HT1080 (cell line): ENCODE data around the gene COPS3. TPM values are rescaled to one million over a fixed set of nuclear protein-coding genes. Genes with fewer than 3 reads are reported as not detected.

ENCODE experiments used
- DNase-seq: peaks from one replicate; pipeline ENCODE4 v3.0.0-alpha.2; 2015; ENCODE audit warnings: low read depth
- total RNA-seq: library from RNA; depleted of rRNA; stranded (reverse); fragments of >200 nt; shearing (Covaris generic); gene quantifications from 2 replicates; pipeline ENCODE4 v1.2.3, GENCODE V29; 2014

COPS3 gene
- total RNA-seq, 1 experiment from 2014 or later, result 183 TPM

DNA sequence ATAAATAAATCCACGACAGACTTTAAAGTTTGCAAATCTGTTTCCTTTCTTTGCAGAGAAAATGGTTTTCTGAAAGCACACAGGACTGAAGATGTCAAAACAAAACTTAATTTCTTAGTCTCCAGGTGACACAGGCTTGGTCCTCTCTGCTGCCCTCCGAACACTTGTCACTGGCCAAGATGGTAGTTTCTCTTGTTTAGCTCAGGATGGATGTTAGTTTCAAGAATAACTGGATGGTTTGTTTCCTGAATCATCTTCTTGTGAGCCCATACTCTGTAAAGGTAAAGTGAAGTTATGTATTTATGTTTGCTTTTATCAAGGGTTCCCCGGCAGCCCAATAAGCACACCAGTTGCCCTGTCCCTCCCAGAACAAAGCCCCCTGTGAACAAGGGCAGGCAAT, 34.2 kb downstream of the COPS3 start:
- no peak for DNase-seq

GRCh38 chr17:17243163-17243562, 37.9 kb downstream of the COPS3 start:
- no peak for DNase-seq

GRCh38 chr17:17242246-17242645, 38.8 kb downstream of the COPS3 start:
- no peak for DNase-seq

GRCh38 chr17:17241656-17242055, 39.4 kb downstream of the COPS3 start:
- DNase-seq, result no peak

DNA sequence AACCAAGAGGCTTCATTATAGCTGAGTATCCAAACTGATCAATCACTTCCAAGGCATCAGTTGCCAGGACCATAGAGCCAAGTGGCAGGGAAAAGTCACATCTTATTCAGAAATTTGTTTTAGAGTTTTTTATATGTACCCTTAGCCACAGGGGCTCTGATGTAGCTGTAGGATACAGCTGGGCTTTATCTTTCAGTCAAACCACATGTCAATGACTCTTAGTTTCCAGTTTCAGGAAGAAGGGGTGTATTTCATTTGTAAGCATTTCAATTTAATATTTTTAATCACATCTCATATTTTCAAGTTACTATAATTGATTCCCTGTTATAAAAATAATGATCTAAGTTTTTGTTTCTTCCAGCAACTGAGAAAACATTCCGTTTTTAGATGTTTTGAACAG, 41.2 kb downstream of the COPS3 start:
- no peak for DNase-seq

- DNase-seq, result peak; percentile 78
These were observed 43.8 kb downstream of the COPS3 start, which contains the start of gene FLCN for GRCh38 chr17:17237026-17237799. Gene FLCN, minus strand, starts transcription at chr17:17237168. Its CDS starts 9,031 bp downstream, at chr17:17228137.

DNA sequence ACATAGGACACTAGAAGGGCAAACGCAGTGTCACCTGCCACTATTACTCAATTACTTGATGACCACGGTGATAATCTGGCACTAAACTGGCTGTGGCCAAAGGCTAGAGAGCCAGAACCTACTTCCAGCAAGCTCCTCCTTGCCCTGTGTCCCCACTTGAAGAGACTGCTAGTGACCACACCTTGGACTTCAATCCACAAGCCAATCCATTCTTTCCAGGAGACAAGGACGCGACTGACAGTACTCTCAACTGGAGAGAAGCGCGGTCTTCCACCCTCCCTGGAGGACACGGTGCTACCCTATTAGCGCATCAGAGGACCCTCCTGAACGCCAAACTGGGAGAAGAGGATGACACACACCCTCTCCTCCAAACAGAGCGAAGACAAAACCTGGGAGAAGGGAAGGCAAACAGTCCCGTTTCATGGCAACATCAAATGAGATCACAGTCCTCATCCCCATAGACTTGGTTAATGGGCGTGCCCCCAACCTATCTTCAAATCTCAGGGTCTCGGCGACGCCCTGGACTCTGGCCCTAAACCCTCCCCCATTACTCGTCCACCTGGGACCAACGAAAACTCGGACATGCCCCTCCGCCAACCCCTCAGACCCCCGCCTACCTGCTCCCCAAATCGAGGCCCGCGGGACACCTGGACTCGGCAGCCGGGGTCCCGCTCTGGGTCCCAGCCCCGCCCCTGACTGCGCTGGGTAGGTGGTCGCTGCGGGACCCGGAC, 44.6 kb downstream of the COPS3 start:
- DNase-seq, result peak; percentile 35

GRCh38 chr17:17235212-17236174, 45.6 kb downstream of the COPS3 start:
- peak; percentile 32 for DNase-seq

GRCh38 chr17:17232303-17232621, 48.8 kb downstream of the COPS3 start:
- DNase-seq, result no peak

GRCh38 chr17:17231621-17232302, 49.3 kb downstream of the COPS3 start:
- DNase-seq, result no peak

DNA sequence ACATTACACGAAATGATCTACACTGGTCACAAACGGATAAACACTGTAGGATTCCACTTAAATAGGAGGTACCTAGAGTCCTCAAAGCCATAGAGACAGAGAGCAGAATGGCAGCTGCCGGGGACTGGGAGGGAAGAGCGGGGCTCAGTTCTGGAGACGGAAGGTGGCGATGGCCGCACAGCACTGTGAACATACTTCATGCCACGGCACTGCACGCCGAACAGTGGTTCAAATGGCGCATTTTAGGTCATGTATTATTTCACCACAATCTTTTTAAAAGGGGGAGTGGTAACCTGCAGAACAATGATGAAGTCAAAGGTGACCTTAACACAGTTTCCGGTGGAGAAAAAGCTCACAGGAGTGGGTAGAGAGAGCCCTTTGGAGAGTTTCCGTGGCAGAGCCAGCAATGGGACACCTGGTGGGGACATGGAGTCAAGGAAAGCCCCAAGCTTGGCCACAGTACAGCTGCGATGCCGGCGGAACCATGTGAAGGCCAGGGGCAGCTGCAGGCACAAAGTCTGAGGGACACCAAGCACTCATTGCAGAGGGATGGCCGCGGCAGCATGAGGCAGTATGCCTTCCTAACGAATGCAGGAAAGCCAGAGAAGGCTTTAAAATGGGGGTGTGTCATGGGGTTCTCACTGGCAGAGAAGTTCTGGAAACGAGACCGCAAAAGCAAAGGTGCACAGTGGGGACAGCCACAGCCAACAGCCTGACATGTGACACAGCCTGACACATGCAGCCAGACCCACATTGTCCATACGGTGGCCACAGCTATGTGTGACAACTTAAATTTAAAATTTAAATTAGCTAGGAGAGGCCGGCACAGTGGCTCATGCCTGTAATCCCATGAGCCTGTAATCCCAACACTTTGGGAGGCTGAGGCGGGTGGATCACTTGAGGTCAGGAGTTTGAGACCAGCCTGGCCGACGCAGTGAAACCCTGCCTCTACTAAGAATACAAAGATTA, 51.3 kb downstream of the COPS3 start:
- DNase-seq, result no peak

DNA sequence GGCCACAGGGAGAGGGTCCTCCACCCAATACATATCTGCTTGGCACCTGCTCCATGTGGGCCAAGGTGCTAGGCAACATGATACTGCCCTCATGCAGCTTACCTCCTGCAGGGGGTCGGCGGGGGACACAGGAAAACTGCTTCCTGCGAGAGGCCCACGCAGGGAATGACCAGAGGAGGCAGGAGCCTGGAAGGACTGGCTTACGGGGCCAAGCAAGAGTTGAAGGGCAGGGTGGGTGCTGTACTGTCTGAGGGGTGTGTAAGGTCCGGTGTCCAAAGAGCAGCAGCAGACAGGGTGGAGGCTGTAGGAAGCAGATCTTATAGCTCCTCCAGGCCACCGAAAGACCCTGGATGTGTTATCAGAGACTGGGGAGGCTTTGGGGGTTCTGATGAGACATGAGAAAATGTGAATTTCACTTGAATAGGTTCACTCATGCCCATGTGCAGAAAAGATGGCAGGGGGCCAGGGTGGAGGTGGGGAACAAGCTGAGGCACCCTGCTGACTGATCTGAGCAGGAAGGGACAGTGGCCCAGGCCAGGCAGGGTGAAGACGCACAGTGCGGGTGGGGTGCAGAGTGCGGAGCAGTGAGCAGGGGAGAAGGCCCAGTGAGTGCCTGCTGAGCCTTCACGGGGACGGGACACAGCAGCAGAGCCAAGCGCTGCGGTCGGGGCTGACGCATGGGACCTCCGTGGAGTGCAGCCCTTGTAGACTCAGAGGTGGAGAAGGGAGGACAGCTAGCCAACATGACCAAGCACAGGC, 52.3 kb downstream of the COPS3 start:
- DNase-seq, result no peak

DNA sequence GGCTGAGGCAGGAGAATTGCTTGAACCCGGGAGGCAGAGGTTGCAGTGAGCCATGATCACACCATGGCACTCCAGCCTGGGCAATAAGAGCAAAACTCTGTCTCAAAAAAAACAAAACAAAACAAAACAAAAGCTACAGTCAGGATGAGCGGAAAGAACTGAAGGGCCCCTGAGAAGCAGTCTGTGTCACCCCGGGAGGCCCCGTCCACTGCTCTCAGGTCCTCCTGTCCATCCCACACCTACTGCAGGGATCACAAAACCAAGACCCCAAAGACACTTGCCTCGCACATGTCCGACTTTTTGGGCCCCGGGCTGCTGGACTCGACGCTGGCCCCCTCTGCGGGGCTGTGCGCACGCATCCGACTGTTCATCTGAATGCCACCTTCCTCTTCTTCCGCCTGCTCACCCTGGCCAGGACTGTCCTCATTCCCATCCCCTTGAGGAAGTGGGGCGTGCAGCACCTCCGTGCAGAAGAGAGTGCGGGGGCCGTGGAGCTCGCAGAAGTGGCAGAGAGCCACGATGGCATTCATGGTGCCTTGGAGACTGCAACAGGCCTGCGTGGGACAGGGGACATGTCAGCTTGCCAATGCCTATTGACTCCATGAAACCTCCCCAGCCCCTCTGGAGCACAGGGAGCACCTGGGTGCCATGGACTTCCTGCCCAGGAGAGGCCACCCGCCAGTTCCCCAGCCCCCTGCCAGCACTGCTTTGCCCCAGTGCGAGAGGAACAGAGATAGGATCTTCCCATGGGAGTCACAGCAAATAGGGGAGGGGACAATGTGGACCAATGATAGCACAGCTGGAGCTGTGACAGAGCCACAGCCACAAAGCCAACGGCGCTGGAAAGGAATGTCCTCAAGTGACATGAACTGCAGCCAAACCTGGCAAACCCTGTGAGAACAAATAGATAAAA, 53.2 kb downstream of the COPS3 start:
- DNase-seq, result no peak

DNA sequence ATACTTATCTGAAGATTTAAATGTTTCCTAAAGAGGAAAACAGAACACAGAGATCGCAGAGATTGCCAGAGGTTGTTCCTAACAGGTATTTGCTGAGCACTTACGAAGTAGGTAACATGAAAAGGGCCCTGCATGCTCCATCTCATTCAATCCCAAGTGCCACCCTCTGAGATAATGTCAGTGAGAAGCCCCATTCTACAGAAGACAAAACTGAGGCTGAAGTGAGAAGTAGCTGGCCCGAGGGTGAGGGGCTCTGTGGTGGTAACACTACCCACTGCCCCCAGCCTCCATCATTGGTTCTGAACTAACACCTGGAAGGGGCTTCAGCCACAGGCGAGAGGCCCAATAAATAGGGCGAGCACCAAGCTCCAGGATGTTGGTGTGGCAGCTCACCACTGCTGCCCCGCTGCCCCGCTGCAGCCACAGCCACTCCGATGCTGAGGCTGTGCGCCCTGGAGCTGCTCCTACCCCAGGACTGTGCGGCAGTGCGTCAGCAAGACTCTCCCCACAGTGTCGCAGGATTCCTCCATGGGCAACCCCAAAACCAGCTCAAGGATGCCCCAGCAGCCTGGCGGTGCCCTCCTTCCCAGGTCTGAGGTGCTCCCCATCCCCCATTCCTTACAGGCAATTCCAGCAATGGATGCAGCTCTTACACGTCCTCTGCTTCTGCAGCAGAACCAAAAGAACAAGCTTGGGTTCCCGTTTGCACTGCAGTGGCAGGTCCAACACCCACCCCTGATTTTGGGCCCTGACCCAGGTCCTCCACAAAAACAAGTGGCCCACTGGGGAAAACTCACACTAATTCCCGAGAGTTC, 54.4 kb downstream of the COPS3 start:
- no peak for DNase-seq

DNA sequence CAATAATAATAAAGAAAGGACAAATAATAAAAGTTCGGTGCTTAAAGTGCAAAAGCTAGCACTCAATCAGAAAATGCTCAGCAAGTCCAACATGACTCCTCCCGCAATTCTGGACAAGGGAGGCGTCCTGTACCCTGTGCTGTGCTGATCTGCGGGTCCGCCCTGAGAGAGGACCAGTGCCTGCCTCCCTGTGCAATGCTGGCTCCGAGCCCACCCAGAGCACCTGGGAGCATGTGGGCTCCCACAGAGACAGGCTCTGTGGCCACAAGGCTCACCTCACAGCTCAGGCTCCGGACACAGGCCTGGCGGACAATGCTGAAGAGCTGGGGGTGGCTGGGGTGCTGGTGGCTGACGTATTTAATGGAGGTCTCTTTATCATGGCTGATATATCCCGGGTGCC, 55.1 kb downstream of the COPS3 start:
- DNase-seq, result no peak

GRCh38 chr17:17224137-17224536, 56.9 kb downstream of the COPS3 start:
- DNase-seq, result no peak

- DNase-seq, result no peak
These were observed 57.3 kb downstream of the COPS3 start for GRCh38 chr17:17223736-17224135.
